SK-N-MC (cell line): Measurements from ENCODE around the gene TAS2R50.

ENCODE experiments used
- EZH2 ChIP-seq: fragments of 200-600 bp; sonication (generic); IDR thresholded peaks from one replicate; pipeline ENCODE4 v1.6.1; 2017; ENCODE audit warnings: antibody characterized with exemption
- POLR2AphosphoS5 ChIP-seq: IDR thresholded peaks from 2 replicates; pipeline ENCODE4 v1.6.1; 2012; ENCODE audit warnings: mild to moderate bottlenecking, low read depth, low read length, borderline replicate concordance

GRCh38 chr12:11007608-11008007, 20.9 kb upstream of the TAS2R50 start:
- no peak for TF ChIP-seq EZH2
- no peak for TF ChIP-seq POLR2AphosphoS5
